ENCODE measurements around the gene CLCN2.
A peak's percentile ranks its signal among the peaks of the same experiment; 100 is the strongest.

The CLCN2 gene

DNA sequence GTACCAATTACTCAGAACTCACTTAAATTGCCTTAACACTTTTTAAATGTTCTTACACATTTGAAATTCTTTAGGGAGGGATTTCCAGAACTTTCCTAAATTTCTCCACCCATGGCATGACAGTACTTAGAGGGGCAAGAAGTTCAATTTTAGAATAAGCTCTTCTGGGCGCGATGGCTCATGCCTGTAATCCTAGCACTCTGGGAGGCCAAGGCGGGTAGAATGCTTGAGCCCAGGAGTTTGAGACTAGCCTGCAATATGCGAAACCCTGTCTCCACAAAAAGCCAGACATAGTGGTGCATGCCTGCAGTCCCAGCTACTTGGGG, 13.4 kb downstream of the CLCN2 start:
- Histone ChIP-seq H3K9me3 (no peaks in the 10 kb centered on the region), H3K27ac (no peak overlapping the region), H3K4me3 (no peak overlapping the region), H3K27me3 (no peaks in the 10 kb centered on the region), H3K4me1 (peaks cover 0 to 11% (median 0%) of the 10 kb centered on the region in 4 donors), H3K36me3 (peaks cover 20 to 44% (median 22%) of the 10 kb centered on the region in 3 donors)
- TF ChIP-seq, protein P1, sequence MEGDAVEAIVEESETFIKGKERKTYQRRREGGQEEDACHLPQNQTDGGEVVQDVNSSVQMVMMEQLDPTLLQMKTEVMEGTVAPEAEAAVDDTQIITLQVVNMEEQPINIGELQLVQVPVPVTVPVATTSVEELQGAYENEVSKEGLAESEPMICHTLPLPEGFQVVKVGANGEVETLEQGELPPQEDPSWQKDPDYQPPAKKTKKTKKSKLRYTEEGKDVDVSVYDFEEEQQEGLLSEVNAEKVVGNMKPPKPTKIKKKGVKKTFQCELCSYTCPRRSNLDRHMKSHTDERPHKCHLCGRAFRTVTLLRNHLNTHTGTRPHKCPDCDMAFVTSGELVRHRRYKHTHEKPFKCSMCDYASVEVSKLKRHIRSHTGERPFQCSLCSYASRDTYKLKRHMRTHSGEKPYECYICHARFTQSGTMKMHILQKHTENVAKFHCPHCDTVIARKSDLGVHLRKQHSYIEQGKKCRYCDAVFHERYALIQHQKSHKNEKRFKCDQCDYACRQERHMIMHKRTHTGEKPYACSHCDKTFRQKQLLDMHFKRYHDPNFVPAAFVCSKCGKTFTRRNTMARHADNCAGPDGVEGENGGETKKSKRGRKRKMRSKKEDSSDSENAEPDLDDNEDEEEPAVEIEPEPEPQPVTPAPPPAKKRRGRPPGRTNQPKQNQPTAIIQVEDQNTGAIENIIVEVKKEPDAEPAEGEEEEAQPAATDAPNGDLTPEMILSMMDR (IDR thresholded peaks at IDR 0.05), result no peak
- no peak for DNase-seq
- intact Hi-C loops (cut with DNase I; ENCODE audit: low total_unique reads), result no loop called here

DNA sequence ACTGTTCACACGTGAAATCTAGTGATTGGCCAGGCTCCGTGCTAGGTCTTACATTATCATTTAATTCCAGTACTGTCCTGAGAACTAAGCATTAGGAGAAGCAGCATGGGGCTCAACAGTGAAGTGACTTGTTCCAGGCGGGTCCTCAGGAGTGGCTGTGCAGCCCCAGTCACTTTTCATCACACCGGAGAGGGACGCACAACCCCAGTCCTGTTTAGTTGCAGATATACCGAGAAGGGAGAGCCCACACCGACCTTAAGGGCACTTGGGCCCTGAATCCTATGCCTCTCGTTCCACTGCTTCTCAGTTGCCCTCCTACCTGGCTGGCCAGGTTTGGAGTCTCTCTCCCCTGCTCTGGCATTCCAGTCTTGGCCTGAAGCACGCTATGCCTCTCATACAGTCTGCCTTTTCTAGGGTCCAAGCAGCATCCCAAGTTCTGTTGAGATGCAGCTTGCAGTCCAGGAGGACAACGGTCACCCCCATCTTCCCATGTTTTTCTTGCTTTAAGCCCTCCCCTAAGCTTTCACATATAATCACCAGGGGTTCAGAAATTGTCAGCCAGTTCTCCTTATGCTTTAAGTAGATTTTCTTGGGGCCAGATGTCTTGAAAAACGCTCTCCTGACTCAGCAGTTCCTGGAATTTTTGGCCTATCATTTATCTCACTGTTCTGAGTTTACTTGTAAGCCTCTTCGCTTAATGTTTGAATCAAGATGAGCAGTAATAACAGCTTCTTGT, 13.9 kb downstream of the CLCN2 start:
- no peak for DNase-seq
- Histone ChIP-seq H3K9me3 (no peaks in the 10 kb centered on the region), H3K4me1 (peaks cover 0 to 11% (median 0%) of the 10 kb centered on the region in 4 donors), H3K36me3 (peaks cover 25 to 44% (median 27%) of the 10 kb centered on the region in 3 donors), H3K27me3 (no peaks in the 10 kb centered on the region), H3K4me3 (no peak overlapping the region), H3K27ac (no peak overlapping the region)
- TF ChIP-seq, protein P1 (IDR thresholded peaks at IDR 0.05), result no peak
- intact Hi-C loops (cut with DNase I; ENCODE audit: low total_unique reads), result no loop called here

DNA sequence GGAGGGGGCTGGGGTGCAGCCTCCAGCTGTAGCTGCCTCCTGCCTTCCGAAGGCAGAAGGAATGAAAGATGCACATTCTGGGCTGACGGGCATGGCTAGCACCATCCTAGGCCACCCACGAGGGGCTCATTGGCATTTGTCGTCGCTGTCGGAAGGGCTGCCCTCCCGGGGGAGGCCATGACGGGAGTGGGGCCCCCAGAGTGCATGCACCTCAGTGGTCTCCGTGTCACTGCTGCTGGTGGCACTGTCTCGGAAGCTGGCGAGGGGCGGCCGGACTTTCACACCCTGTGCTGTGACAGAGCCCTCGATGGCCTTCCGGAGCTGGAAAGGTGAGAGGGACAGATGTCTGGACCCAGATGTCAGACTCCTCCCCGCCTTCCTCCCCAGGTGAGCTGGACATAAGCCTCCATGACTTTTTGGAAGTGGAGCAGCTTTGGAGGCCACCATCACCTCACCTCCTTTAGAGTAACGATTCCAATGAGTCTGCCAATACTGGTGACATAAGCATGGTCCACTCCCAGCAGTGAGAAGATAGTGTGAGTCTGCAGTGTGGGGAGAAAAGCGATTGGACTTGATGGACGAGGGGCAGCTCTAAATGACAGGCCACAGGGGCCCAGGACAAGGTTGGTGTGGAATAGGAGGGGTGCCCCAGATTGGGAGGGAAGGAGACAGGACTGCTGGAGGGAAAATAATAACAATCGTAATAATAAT, 14.8 kb downstream of the CLCN2 start:
- peaks cover 0 to 11% (median 0%) of the 10 kb centered on the region in 4 donors for H3K4me1 ChIP-seq
- TF ChIP-seq, protein P1 (IDR thresholded peaks at IDR 0.05), result no peak
- H3K27ac ChIP-seq, result no peak overlapping the region
- H3K36me3 ChIP-seq, result peaks cover 34 to 46% (median 35%) of the 10 kb centered on the region in 3 donors
- no peaks in the 10 kb centered on the region for H3K9me3 ChIP-seq
- H3K27me3 ChIP-seq, result no peaks in the 10 kb centered on the region
- intact Hi-C loops (cut with DNase I; ENCODE audit: low total_unique reads), result no loop called here
- no peak for DNase-seq
- H3K4me3 ChIP-seq, result no peak overlapping the region

DNA sequence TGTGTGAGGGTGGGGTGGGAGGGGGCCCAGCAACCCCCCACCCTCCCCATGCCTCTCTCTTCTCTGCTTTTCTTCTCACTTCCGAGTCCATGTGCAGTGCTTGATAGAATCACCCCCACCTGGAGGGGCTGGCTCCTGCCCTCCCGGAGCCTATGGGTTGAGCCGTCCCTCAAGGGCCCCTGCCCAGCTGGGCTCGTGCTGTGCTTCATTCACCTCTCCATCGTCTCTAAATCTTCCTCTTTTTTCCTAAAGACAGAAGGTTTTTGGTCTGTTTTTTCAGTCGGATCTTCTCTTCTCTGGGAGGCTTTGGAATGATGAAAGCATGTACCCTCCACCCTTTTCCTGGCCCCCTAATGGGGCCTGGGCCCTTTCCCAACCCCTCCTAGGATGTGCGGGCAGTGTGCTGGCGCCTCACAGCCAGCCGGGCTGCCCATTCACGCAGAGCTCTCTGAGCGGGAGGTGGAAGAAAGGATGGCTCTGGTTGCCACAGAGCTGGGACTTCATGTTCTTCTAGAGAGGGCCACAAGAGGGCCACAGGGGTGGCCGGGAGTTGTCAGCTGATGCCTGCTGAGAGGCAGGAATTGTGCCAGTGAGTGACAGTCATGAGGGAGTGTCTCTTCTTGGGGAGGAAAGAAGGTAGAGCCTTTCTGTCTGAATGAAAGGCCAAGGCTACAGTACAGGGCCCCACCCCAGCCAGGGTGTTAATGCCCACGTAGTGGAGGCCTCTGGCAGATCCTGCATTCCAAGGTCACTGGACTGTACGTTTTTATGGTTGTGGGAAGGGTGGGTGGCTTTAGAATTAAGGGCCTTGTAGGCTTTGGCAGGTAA, 15.9 kb downstream of the CLCN2 start:
- Histone ChIP-seq H3K4me1 (peaks cover 0 to 11% (median 0%) of the 10 kb centered on the region in 4 donors), H3K27me3 (no peaks in the 10 kb centered on the region), H3K4me3 (no peak overlapping the region), H3K9me3 (no peaks in the 10 kb centered on the region), H3K36me3 (peaks cover 39 to 49% (median 39%) of the 10 kb centered on the region in 3 donors), H3K27ac (peak overlapping the region; percentile 16 to 21)
- peak; percentile 73 to 82 for DNase-seq
- TF ChIP-seq, protein P1 (IDR thresholded peaks at IDR 0.05), result peak; percentile 39 to 48
- intact Hi-C loops (cut with DNase I; ENCODE audit: low total_unique reads), result no loop called here

DNA sequence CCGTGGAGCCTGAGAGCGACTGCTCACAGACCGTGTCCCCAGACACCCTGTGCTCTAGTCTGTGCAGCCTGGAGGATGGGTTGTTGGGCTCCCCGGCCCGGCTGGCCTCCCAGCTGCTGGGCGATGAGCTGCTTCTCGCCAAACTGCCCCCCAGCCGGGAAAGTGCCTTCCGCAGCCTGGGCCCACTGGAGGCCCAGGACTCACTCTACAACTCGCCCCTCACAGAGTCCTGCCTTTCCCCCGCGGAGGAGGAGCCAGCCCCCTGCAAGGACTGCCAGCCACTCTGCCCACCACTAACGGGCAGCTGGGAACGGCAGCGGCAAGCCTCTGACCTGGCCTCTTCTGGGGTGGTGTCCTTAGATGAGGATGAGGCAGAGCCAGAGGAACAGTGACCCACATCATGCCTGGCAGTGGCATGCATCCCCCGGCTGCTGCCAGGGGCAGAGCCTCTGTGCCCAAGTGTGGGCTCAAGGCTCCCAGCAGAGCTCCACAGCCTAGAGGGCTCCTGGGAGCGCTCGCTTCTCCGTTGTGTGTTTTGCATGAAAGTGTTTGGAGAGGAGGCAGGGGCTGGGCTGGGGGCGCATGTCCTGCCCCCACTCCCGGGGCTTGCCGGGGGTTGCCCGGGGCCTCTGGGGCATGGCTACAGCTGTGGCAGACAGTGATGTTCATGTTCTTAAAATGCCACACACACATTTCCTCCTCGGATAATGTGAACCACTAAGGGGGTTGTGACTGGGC, 16.7 kb downstream of the CLCN2 start:
- H3K4me1 ChIP-seq, result peaks cover 0 to 14% (median 1%) of the 10 kb centered on the region in 4 donors
- H3K27ac ChIP-seq, result no peak overlapping the region
- H3K36me3 ChIP-seq, result peaks cover 39 to 49% (median 39%) of the 10 kb centered on the region in 3 donors
- intact Hi-C loops (cut with DNase I; ENCODE audit: low total_unique reads), result no loop called here
- DNase-seq, result no peak
- H3K4me3 ChIP-seq, result no peak overlapping the region
- TF ChIP-seq, protein P1 (IDR thresholded peaks at IDR 0.05), result no peak
- H3K9me3 ChIP-seq, result no peaks in the 10 kb centered on the region
- no peaks in the 10 kb centered on the region for H3K27me3 ChIP-seq
